Measurements from ENCODE around the gene MBNL2. TPM values are rescaled to one million over a fixed set of nuclear protein-coding genes. Genes with fewer than 3 reads are reported as not detected.

The MBNL2 gene
- total and polyA plus RNA-seq, 2 experiments from 2014 or later, result 27.4 to 97.9 TPM

DNA sequence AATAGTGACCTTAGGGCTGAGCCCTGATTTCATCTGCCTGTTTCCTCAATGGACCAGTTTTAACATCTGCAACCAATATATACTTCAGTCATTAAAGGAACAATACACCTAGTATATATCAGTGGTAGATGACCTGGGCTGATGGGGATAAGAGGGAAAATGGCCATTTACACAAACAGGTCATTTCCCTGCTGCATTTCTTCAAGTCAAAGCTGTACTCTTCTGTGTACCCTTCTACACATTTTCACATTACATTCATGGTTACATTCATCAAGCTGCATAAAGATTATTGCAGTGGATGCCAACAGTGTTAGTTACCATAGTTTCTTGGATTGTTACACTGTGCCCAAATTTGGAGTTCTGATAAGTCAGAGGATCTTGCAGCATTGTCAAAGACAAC is 130.7 kb downstream of the MBNL2 start:
- TF ChIP-seq EZH2 (IDR thresholded peaks at IDR 0.05; ENCODE audit: borderline replicate concordance) (no peak), EZH2phosphoT487 (IDR thresholded peaks at IDR 0.05; ENCODE audit: low read depth, severe bottlenecking, unreplicated experiment) (no peak)
- TF ChIP-seq, protein P1, sequence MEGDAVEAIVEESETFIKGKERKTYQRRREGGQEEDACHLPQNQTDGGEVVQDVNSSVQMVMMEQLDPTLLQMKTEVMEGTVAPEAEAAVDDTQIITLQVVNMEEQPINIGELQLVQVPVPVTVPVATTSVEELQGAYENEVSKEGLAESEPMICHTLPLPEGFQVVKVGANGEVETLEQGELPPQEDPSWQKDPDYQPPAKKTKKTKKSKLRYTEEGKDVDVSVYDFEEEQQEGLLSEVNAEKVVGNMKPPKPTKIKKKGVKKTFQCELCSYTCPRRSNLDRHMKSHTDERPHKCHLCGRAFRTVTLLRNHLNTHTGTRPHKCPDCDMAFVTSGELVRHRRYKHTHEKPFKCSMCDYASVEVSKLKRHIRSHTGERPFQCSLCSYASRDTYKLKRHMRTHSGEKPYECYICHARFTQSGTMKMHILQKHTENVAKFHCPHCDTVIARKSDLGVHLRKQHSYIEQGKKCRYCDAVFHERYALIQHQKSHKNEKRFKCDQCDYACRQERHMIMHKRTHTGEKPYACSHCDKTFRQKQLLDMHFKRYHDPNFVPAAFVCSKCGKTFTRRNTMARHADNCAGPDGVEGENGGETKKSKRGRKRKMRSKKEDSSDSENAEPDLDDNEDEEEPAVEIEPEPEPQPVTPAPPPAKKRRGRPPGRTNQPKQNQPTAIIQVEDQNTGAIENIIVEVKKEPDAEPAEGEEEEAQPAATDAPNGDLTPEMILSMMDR (IDR thresholded peaks at IDR 0.05; ENCODE audit: poor library complexity), result no peak
- no peak overlapping the region for H3K4me3 ChIP-seq
- H3K4me1 ChIP-seq (ENCODE audit: insufficient read depth), result no peaks in the 10 kb centered on the region
- H3K27me3 ChIP-seq, result no peaks in the 10 kb centered on the region
- peaks cover 6% of the 10 kb centered on the region for H3K9me3 ChIP-seq (ENCODE audit: low read depth)
- no peak overlapping the region for H2AFZ ChIP-seq
- DNase-seq (ENCODE audit: low spot score), result no peak
- no peaks in the 10 kb centered on the region for H3K36me3 ChIP-seq (replicated peaks; ENCODE audit: insufficient read depth, low read depth)
- H4K20me1 ChIP-seq (ENCODE audit: insufficient read depth, poor library complexity, severe bottlenecking), result no peaks in the 10 kb centered on the region
- peaks cover 10% of the 10 kb centered on the region for H3K79me2 ChIP-seq
- H3K27ac ChIP-seq, result no peak overlapping the region
- H3K4me2 ChIP-seq, result no peak overlapping the region
- H3K9me2 ChIP-seq (replicated peaks; ENCODE audit: insufficient read depth), result no peaks in the 10 kb centered on the region

DNA sequence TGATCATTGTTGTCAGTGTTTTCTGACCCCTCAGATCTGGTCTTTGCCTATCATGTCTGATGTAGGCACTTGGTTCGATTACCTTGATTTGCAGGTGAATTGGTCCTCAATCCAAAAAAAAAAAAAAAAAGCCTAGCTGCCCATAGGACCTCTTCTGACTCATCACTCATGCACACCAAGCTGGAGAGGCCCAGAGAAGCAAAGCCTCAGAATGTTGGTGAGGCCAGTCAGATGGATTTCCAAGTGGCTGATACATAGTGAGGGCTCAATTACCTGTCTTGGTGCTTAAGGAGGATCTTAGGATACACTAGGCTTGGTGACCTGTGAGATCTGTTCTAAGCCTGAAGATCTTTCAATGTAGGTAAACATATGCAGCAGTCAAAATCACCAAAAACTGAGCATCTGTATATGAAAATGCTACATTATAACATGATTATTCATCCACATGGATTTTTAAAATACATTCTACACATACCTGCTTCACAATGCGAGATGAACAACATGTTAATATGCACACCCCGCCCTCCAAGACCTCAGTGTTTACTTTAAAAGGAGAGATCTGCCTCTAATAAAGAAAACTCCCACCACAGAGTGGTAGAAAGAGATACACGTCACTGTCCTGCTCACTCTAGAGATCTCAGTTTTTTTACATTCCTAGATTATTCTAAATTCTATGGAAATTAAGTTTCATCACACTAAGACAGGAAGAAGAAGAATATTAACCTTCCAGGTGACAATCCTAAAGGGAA is 132.0 kb downstream of the MBNL2 start:
- Histone ChIP-seq H3K4me2 (no peak overlapping the region), H3K27me3 (no peaks in the 10 kb centered on the region), H3K9me3 (ENCODE audit: low read depth) (peaks cover 6% of the 10 kb centered on the region), H2AFZ (no peak overlapping the region), H3K9me2 (replicated peaks; ENCODE audit: insufficient read depth) (no peaks in the 10 kb centered on the region), H3K27ac (no peak overlapping the region), H4K20me1 (ENCODE audit: insufficient read depth, poor library complexity, severe bottlenecking) (no peaks in the 10 kb centered on the region), H3K79me2 (peaks cover 9% of the 10 kb centered on the region), H3K36me3 (replicated peaks; ENCODE audit: insufficient read depth, low read depth) (no peaks in the 10 kb centered on the region), H3K4me3 (no peak overlapping the region), H3K4me1 (ENCODE audit: insufficient read depth) (no peaks in the 10 kb centered on the region)
- TF ChIP-seq, protein P1 (IDR thresholded peaks at IDR 0.05; ENCODE audit: poor library complexity), result no peak
- TF ChIP-seq EZH2 (IDR thresholded peaks at IDR 0.05; ENCODE audit: borderline replicate concordance), result no peak
- no peak for TF ChIP-seq EZH2phosphoT487 (IDR thresholded peaks at IDR 0.05; ENCODE audit: low read depth, severe bottlenecking, unreplicated experiment)
- DNase-seq (ENCODE audit: low spot score), result no peak
- 95% methylated on average over 4 of the region's 4 CpGs for WGBS (ENCODE audit: low lambda C conversion rate, missing lambda C conversion rate)

DNA sequence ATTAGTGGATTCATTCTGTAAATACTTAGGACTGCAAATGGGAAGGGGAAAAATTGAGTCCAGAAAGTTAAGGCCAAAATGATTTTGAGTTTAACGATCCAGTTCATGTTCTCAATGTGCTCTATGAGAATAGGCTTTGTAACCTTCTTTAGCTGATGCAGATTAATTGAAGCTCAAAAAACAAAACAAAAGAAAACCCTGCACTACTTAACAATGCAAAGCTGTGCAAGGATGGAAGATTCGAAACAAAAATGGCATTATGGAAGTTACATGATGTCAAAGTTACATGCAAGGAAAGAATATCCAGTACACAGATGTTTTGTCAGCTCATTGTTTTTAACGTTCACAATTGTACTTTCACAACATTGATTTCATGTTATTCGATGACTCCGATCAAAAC is 132.7 kb downstream of the MBNL2 start:
- Histone ChIP-seq H3K27me3 (no peaks in the 10 kb centered on the region), H3K9me3 (ENCODE audit: low read depth) (peaks cover 6% of the 10 kb centered on the region), H4K20me1 (ENCODE audit: insufficient read depth, poor library complexity, severe bottlenecking) (no peaks in the 10 kb centered on the region), H3K4me2 (no peak overlapping the region), H2AFZ (no peak overlapping the region), H3K9me2 (replicated peaks; ENCODE audit: insufficient read depth) (no peaks in the 10 kb centered on the region), H3K36me3 (replicated peaks; ENCODE audit: insufficient read depth, low read depth) (no peaks in the 10 kb centered on the region), H3K4me1 (ENCODE audit: insufficient read depth) (no peaks in the 10 kb centered on the region), H3K4me3 (no peak overlapping the region), H3K27ac (no peak overlapping the region), H3K79me2 (peaks cover 3% of the 10 kb centered on the region)
- 96% methylated on average over 5 of the region's 5 CpGs for WGBS (ENCODE audit: low lambda C conversion rate, missing lambda C conversion rate)
- TF ChIP-seq, protein P1 (IDR thresholded peaks at IDR 0.05; ENCODE audit: poor library complexity), result no peak
- no peak for TF ChIP-seq EZH2 (IDR thresholded peaks at IDR 0.05; ENCODE audit: borderline replicate concordance)
- DNase-seq (ENCODE audit: low spot score), result no peak
